ENCODE results near the gene ABCA8. TPM values are rescaled to one million over a fixed set of nuclear protein-coding genes. Genes with fewer than 3 reads are reported as not detected.

Gene ABCA8
- total and polyA plus RNA-seq, 10 of the 15 experiments (the other 5 are each of a cell fraction or from before 2014, with no cell fraction given) = 0.05 to 0.15 TPM; not detected in 8

GRCh38 chr17:68819465-68819864 lies 135.7 kb downstream of the ABCA8 start:
- Histone ChIP-seq H3K4me1 (ENCODE audit: control insufficient read depth, insufficient read depth, low read length) (no peaks in the 10 kb centered on the region), H3K9ac (ENCODE audit: control insufficient read depth, insufficient read depth, low read length) (no peak overlapping the region), H3K79me2 (ENCODE audit: control insufficient read depth, insufficient read depth, low read length) (no peaks in the 10 kb centered on the region), H4K20me1 (ENCODE audit: control insufficient read depth, insufficient read depth) (no peaks in the 10 kb centered on the region), H3K27ac (ENCODE audit: control insufficient read depth, insufficient read depth) (no peak overlapping the region), H3K9me3 (replicated peaks; ENCODE audit: control insufficient read depth, insufficient read depth, low read length) (no peaks in the 10 kb centered on the region), H3K36me3 (ENCODE audit: control insufficient read depth in 2 of 2, insufficient read depth in 2 of 2, low read length in 1 of 2) (no peaks in the 10 kb centered on the region), H2AFZ (ENCODE audit: control insufficient read depth, low read depth, low read length) (no peak overlapping the region), H3K4me2 (ENCODE audit: control insufficient read depth, insufficient read depth) (no peak overlapping the region), H3K4me3 (no peak overlapping the region), H3K27me3 (replicated peaks in 1 of 2; ENCODE audit: control insufficient read depth in 2 of 2, insufficient read depth in 2 of 2, low read length in 1 of 2) (no peaks in the 10 kb centered on the region)
- DNase-seq (ENCODE audit: low read depth, low spot score) (no peak), ATAC-seq (no peak), FAIRE-seq (no peak)
- in situ Hi-C loops (cut with MboI) = no loop called here
- intact Hi-C loops (cut with micrococcal nuclease; ENCODE audit: unreplicated experiment) = no loop called here
- RAD21 ChIA-PET (ENCODE audit: unreplicated experiment) = interaction anchor here (0.6 kb wide), 1 partner anchor 21 kb away, joined by 3 read pairs; no protein-coding TSS in a partner anchor
- WGBS (ENCODE audit: insufficient coverage, insufficient replicate concordance, low lambda C conversion rate, missing lambda C conversion rate) = 30% methylated on average over 5 of the region's 5 CpGs
- TF ChIP-seq HCFC1 (IDR thresholded peaks at IDR 0.05; ENCODE audit: low read length) (no peak), ETV6 (conservative IDR thresholded peaks at IDR 0.05 in 1 of 2, IDR thresholded peaks at IDR 0.05 in 1 of 2; ENCODE audit: borderline replicate concordance in 1 of 2, low read depth in 1 of 2) (no peak), SMC3 (IDR thresholded peaks at IDR 0.05; ENCODE audit: borderline replicate concordance, low read length) (no peak), PML (IDR thresholded peaks at IDR 0.05; ENCODE audit: low read length) (no peak), TARDBP (IDR thresholded peaks at IDR 0.05; ENCODE audit: borderline replicate concordance) (no peak), ELK1 (IDR thresholded peaks at IDR 0.05; ENCODE audit: low read depth, low read length) (no peak), RBBP5 (conservative IDR thresholded peaks at IDR 0.05) (no peak), BHLHE40 (IDR thresholded peaks at IDR 0.05; ENCODE audit: borderline replicate concordance in 1 of 2, low read depth in 2 of 2, low read length in 1 of 2) (no peak), EZH2 (IDR thresholded peaks at IDR 0.05; ENCODE audit: borderline replicate concordance, control insufficient read depth, low read depth, low read length) (no peak), ATF2 (IDR thresholded peaks at IDR 0.05; ENCODE audit: low read length) (no peak), FOS (IDR thresholded peaks at IDR 0.05; ENCODE audit: borderline replicate concordance, extremely low read depth, insufficient read length) (no peak), IRF5 (IDR thresholded peaks at IDR 0.05; ENCODE audit: borderline replicate concordance) (no peak)
- SMC1A ChIA-PET (ENCODE audit: uncharacterized antibody, unreplicated experiment) = no interaction called here
- CTCF ChIA-PET = no interaction called here
- POLR2A ChIA-PET = no interaction called here
- BruUV-seq (replicated peaks) = no TSS peak

Other genes with a start within 250 kb of the ABCA8 start
- gene ABCA9, start 105.5 kb upstream of the ABCA8 start, total RNA-seq (2014; rRNA removed) = 0.40 and 0.98 TPM in 2 replicates
- 0.51 and 0.54 TPM in 2 replicates for gene ABCA9, start 105.5 kb upstream of the ABCA8 start, total RNA-seq (2014; rRNA removed; fragmentation: Illumina TruSeq; extraction: Trizol)
- 0.24 and 0.49 TPM in 2 replicates for gene ABCA9, start 105.5 kb upstream of the ABCA8 start, total RNA-seq (2021)
- 2.9 and 5.0 TPM in 2 replicates for gene ABCA9, start 105.5 kb upstream of the ABCA8 start, polyA plus RNA-seq (2011; rRNA removed)
- 0.37 and 1.6 TPM in 2 replicates for gene ABCA9, start 105.5 kb upstream of the ABCA8 start, polyA plus RNA-seq (2014; fragmentation: Illumina TruSeq; extraction: Trizol)
- under 1 TPM; under 0.01 to 0.02 TPM for gene ABCA9, start 105.5 kb upstream of the ABCA8 start, polyA plus RNA-seq (2014; fragmentation: Nextera tagmentation; extraction: Ambion mirVana)
- gene ABCA9, start 105.5 kb upstream of the ABCA8 start, polyA plus RNA-seq (2014; rRNA removed) = 0.26 and 0.30 TPM in 2 replicates
- under 1 TPM; 0.01 to 0.03 TPM for gene ABCA9, start 105.5 kb upstream of the ABCA8 start, polyA plus RNA-seq (2016; fragmentation: Nextera tagmentation; extraction: Ambion mirVana)
- 15.6 and 18.1 TPM in 2 replicates for gene ABCA6, start 186.5 kb upstream of the ABCA8 start, total RNA-seq (2014; rRNA removed)
- gene ABCA6, start 186.5 kb upstream of the ABCA8 start, total RNA-seq (2014; rRNA removed; fragmentation: Illumina TruSeq; extraction: Trizol) = 19.5 and 21.4 TPM in 2 replicates
- gene ABCA6, start 186.5 kb upstream of the ABCA8 start, total RNA-seq (2021) = 13.7 and 14.3 TPM in 2 replicates
- 36.9 and 53.4 TPM in 2 replicates for gene ABCA6, start 186.5 kb upstream of the ABCA8 start, polyA plus RNA-seq (2011; rRNA removed)
- gene ABCA6, start 186.5 kb upstream of the ABCA8 start, polyA plus RNA-seq (2014; fragmentation: Illumina TruSeq; extraction: Trizol) = 15.6 and 18.6 TPM in 2 replicates
- gene ABCA6, start 186.5 kb upstream of the ABCA8 start, polyA plus RNA-seq (2014; fragmentation: Nextera tagmentation; extraction: Ambion mirVana) = 10 to 100 TPM in 1 of 2 experiments, 1 to 10 TPM in 1; 9.0 to 10.1 TPM
- gene ABCA6, start 186.5 kb upstream of the ABCA8 start, polyA plus RNA-seq (2014; rRNA removed) = 7.6 and 11.5 TPM in 2 replicates
- 1 to 10 TPM; 6.8 to 7.0 TPM for gene ABCA6, start 186.5 kb upstream of the ABCA8 start, polyA plus RNA-seq (2016; fragmentation: Nextera tagmentation; extraction: Ambion mirVana)

Data from GM12878 (cell line).